HG03060 (cell line): Measurements from ENCODE around the gene CAPN11.

ENCODE experiments used
- ATAC-seq: cut with Tn5 transposase; IDR thresholded peaks from one replicate; pipeline ENCODE4 v1.9.1; 2021; ENCODE audit warnings: low read depth, moderate number of reproducible peaks; ENCODE audit not compliant: unreplicated experiment

The CAPN11 gene

GRCh38 chr6:44202332-44202971 lies 43.8 kb downstream of the CAPN11 start:
- ATAC-seq, result no peak

GRCh38 chr6:44202972-44203750 lies 44.5 kb downstream of the CAPN11 start:
- no peak for ATAC-seq

- no peak for ATAC-seq
Measured at GRCh38 chr6:44203955-44204354, 45.3 kb downstream of the CAPN11 start.

DNA sequence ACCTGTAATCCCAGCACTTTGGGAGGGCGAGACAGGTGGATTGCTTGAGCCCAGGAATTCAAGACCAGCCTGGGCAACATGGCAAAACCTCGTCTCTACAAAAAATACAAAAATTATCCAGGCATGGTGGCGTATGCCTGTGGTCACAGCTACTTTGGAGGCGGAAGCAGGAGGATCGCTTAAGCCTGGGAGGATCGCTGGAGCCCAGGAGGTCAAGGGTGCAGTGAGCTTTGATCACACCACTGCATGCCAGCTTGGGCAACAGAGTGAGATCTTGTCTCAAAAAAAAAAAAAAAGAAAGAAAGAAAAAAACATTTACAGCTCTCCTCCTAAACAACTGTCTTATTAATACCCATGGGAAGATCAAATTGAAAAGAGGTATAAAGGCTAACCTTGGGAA lies 49.3 kb downstream of the CAPN11 start:
- no peak for ATAC-seq

DNA sequence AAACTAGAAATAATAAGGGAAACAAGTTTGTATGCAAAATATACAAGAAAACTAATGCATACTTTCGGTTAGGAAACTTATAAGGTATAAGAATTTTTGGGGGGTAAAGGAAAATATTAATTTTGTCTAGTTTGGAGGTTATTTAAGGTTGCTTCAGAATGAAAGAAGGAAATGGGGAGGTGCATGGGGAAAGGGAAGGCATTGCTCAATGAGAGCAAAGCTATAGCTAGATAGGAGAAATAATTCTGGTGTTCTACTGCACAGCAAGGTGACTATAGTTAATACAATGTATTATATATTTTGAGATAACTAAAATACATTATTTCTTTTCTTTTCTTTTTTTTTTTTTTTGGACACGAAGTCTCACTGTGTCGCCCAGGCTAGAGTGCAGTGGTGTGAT lies 52.7 kb downstream of the CAPN11 start:
- no peak for ATAC-seq

- no peak for ATAC-seq
Measured at GRCh38 chr6:44214307-44214706, 55.7 kb downstream of the CAPN11 start.

DNA sequence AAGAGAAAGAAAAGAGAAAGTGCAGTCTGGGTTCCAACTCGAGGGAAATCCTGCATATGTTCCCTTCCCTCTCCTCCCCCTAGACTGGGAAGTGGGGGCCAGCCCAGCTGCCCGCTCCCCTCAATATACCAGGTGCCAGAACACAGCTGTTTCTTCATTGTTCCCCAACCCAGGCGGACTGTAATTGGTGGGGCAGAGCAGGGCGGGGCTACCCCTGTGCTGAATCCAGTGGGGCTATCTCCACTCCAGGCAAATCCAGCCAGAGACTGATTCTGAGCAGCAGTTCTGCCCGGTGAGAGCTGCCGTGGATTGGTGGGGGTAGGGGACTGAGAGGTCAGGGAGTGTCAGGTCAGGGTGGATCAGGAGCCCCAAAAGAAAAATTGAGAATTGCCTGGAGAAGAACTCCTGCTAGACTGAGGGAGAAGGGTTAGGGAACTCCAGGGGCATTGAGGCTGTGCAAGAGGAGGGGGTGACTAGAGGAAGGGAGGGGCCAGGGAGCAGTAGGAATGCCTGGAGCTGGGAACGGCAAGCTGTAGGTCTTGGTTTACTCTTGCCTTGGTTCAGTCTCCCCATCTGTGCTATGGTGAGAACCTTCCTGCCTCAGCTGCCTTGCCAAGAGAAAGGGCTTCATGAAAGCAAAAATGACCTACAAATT lies 58.2 kb downstream of the CAPN11 start, which contains the start of gene MYMX:
TSS of gene MYMX (plus strand) at position 250 of the 655 bp plus-strand sequence. CDS start 546 bp downstream, outside the sequence.
- no peak for ATAC-seq

DNA sequence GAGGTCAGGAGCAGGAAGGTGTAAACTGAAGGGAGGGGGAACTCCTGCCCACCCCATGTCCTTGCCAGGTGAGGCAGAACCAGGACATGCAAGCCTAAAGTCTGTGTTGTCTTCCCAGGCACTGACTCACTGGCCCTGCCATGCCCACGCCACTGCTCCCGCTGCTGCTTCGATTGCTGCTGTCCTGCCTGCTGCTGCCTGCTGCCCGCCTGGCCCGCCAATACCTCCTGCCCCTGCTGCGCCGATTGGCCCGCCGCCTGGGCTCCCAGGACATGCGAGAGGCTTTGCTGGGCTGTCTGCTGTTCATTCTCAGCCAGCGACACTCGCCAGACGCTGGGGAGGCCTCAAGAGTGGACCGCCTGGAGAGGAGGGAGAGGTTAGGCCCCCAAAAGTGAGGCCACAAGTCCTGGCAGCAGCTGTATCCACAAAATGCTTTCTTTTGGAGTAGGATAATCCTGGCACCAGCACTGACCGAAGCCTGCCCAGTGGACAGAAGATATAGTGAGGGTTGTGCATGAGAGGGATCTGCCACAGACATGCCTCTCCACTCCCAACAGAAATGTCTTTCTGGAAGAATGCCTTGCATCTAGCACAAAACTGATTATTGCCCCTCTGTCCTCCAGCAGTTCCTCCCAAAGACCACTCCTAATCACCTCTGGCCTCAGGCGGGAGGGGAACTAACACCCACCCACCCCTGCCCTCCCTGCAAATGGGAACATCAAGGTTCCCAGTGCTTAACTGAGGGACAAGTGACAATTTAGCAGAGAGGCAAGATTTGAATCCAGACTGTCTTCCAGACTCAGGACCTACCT lies 58.9 kb downstream of the CAPN11 start:
- ATAC-seq, result no peak

DNA sequence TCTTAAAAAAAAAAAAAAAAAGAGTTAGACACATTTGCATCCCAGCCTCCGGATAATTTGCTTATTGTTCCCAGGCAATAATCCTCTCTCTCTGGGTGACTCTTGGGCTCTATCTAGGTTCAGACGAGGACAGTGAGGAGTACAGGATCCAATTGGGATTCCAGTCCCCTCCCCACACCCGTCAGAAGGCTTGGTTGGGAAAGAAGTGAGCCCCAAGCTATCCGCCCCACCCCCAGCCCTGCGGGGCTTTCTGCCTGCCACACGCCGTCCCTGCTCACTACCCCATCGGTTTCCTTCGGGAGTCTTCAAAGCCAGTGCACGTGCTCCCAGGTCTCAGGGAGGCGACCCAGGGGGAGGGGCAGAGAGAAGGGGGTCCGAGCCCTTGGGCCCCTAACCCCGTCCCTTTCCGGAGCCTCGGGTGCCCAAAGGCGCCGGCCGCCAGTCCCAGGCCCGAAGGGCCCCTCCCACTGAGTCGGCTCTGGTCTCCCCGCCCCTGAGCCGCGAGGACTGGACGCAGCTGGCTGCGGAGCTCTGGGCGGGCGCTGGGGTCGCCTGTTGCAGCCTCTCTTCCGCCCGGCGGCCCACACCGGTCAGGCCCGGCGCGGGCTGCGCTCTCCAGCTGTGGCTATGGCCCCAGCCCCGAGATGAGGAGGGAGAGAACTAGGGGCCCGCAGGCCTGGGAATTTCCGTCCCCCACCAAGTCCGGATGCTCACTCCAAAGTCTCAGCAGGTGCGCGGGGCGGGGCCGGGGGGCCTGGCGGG lies 60.6 kb downstream of the CAPN11 start:
- no peak for ATAC-seq

DNA sequence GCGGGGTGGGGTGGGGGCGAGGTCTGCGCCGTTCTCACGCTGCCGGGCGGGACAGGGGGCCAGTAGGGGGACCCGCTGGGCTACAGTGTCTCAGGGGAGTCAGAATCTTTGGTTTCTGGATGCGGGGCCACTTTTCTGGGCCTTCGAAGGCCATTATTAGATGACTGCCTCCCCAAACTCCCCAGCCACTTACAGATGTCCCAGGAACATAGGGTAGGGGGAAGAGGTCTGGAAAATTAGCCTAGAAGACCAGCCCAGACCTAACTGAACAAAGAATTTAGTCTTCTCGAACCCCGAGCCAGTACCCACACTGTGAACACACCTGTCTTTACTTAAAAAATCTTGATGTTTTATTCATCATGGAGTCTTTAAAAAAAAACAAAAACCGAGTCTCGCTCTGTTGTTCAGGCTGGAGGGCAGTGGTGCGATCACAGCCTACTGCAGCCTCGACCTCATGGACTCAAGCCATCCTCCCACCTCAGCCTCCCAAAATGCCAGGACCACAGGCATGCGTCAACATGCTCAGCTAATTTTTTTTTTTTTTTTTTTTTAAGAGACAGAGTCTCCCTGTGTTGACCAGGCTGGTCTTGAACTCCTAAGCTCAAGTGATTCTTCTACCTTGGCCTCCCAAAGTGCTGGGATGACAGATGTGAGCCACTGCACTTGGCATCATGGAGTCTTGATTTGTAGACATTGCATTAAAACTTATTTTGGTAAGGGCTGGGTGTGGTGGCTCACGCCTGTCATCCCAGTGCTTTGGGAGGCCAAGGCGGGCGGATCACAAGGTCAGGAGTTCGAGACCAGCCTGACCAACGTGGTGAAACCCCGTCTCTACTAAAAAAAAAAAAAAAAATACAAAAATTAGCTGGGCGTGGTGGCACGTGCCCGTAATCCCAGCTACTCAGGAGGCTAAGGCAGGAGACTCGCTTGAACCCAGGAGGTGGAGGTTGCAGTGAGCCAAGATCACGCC lies 61.5 kb downstream of the CAPN11 start:
- no peak for ATAC-seq

DNA sequence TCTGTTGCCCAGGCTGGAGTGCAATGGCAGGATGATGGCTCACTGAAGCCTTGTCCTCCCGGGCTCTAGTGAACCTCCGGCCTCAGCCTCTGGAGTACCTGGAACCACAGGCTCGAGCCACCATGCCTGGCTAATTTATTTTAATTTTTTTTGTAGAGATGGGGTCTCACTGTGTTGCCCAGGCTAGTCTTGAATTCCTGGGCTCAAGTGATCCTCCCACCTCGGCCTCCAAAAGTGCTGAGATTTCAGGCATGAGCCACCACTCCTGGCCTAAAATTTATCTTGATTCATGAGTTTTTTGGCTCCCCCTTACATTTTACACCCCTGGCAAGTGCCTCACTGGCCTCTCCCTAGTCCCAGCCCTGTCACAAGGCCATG lies 62.3 kb downstream of the CAPN11 start:
- no peak for ATAC-seq

GRCh38 chr6:44221291-44221960 lies 62.8 kb downstream of the CAPN11 start:
- ATAC-seq, result no peak

DNA sequence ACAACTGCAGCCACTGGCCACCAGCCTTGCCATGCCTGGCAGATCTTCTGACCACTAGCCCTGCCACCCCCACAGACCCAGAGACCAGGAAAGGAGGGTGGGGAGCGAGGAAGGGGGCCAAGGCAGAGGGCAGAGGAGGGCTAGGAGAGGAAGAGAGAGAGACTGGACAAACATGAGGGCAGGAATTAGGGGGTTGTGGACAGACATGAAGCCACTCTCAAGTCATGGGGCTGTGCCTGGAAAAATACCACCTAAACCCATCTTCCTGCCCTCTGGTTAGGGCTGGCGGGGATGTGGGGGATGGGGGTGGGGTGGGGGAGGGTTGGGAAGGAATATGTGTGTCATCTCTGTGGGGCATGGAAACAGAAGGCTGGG lies 63.3 kb downstream of the CAPN11 start:
- no peak for ATAC-seq

DNA sequence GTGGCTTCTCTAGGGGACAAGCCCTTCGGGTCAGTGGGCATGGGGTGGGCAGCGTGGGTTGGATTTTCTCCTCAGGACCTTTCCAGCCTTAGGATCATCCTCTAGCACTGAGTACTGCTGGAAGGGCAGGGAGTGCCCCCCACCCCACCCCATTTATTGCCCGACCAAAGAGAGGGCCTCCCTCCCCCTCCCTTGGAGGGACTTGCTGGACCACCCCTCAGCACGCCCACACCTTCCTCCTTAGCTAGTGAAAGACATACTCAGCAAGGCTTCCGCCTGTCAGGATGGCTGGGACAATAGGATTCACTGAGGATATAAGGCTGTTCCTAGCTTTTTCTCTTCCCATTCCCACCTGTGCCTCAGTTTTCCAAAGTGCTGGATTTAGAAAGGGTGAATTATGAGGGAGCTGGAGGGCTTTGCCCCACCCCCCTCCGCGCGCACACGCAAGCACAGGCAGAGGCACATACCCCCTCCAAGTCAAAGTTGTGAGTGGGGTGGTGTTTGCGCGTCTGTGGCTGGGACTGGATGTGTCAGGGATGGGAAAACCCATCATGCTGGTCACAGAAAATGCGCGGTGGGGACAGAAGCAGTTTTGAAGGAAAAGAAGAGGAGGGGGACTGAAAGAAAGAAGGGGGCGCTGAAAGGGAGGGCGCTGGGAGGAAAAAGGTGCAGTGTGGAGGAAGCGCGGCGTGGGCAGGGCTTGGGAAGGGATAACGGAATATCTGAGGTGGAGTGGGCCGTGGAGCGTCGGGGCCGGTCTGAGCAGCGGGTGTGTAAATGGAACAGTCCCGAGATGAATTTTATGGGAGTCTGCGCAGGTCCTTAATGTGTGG lies 64.1 kb downstream of the CAPN11 start:
- no peak for ATAC-seq

- no peak for ATAC-seq
Measured at GRCh38 chr6:44223319-44224028, 64.9 kb downstream of the CAPN11 start, which contains the start of gene SLC29A1. TSS of gene SLC29A1 (plus strand) at chr6:44223595. CDS start at chr6:44227314, 3,719 bp downstream.

- ATAC-seq, result no peak
Measured at GRCh38 chr6:44224029-44224964, 65.7 kb downstream of the CAPN11 start.
